Measurements from ENCODE around the gene SORL1-AS1.
A peak's percentile ranks its signal among the peaks of the same experiment; 100 is the strongest.

The SORL1-AS1 gene

DNA sequence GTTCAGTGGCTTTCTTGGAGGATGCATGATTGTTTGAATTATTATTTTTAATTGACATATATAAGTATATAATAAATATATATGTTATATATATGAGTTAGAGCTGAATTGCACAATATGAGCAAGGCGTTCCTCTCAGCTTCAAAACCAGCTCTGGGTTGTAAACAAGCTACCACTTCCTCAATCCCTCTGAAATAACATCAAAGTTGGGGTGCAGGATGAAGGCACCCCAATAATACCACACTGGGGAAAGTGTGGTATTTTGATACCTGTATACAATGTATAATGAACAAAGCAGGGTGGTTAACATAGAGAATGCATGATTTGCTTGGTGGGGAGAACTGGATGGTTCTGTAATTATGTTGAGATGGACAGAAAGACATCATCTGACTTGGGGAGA lies 2.4 kb downstream of the SORL1-AS1 start:
- Histone ChIP-seq H2AFZ (ENCODE audit: low read length) (no peak overlapping the region), H3K18ac (ENCODE audit: insufficient read length, low read depth, low read length) (no peak overlapping the region), H3K4me2 (ENCODE audit: insufficient read depth, insufficient read length, low read length) (no peak overlapping the region), H3K4me1 (ENCODE audit: insufficient read depth, low read length) (peaks cover 8% of the 10 kb centered on the region; the same call in 1 of the 2 replicates), H4K5ac (ENCODE audit: insufficient read length, low read depth, low read length) (no peak overlapping the region), H3K79me1 (ENCODE audit: insufficient read depth, low read depth, low read length, poor library complexity, severe bottlenecking) (no peaks in the 10 kb centered on the region), H3K79me2 (ENCODE audit: insufficient read depth, low read length) (peaks cover 15% of the 10 kb centered on the region; the same call in 1 of the 2 replicates), H2BK15ac (ENCODE audit: low read depth, low read length) (no peak overlapping the region), H3K27me3 (ENCODE audit: insufficient read depth, low read length) (no peaks in the 10 kb centered on the region), H4K8ac (replicated peaks; ENCODE audit: insufficient read length, low read depth, low read length) (no peak overlapping the region), H3K14ac (ENCODE audit: insufficient read depth, low read length) (no peak overlapping the region), H3K56ac (ENCODE audit: insufficient read length, low read depth, low read length) (no peak overlapping the region), H3K9ac (ENCODE audit: extremely low read depth, insufficient read length, low read length) (no peak overlapping the region), H2BK120ac (ENCODE audit: low read depth, low read length, poor library complexity, severe bottlenecking) (no peak overlapping the region), H3K23ac (ENCODE audit: insufficient read length, low read depth, low read length) (no peak overlapping the region), H3K23me2 (ENCODE audit: insufficient read length, low read depth, low read length, poor library complexity, severe bottlenecking) (peaks cover 12% of the 10 kb centered on the region), H4K20me1 (ENCODE audit: control insufficient read depth, insufficient read depth, insufficient read length) (no peaks in the 10 kb centered on the region), H3K9me3 (ENCODE audit: control insufficient read depth, low read depth, low read length) (no peaks in the 10 kb centered on the region), H2BK5ac (ENCODE audit: insufficient read length, low read length) (no peak overlapping the region), H4K91ac (ENCODE audit: insufficient read length, low read depth, low read length) (no peak overlapping the region), H2BK20ac (ENCODE audit: low read depth, low read length, poor library complexity, severe bottlenecking) (no peak overlapping the region), H3T11ph (ENCODE audit: low read length) (no peak overlapping the region), H3K4ac (ENCODE audit: low read depth, low read length) (no peak overlapping the region), H3K27ac (ENCODE audit: insufficient read length, low read depth, low read length) (no peak overlapping the region), H2BK12ac (ENCODE audit: insufficient read length, low read depth, low read length) (no peak overlapping the region), H2AK5ac (ENCODE audit: insufficient read length, low read length) (no peak overlapping the region)
- Mint-ChIP-seq H3K9me3 (no peaks in the 10 kb centered on the region), H3K4me3 (peak overlapping the region in 1 of 2 experiments; percentile 5; a peak in 1 of 5 replicates), H3K27ac (no peak overlapping the region), H3K36me3 (ENCODE audit: insufficient read depth in 1 of 3, low read depth in 3 of 3) (peaks cover 0 to 2% (median 0%) of the 10 kb centered on the region in 3 experiments; a peak in 1 of 7 replicates), H3K4me1 (peaks cover 58 to 66% of the 10 kb centered on the region in 2 experiments), H3K27me3 (ENCODE audit: low read depth) (peaks cover 13% of the 10 kb centered on the region)
- WGBS (ENCODE audit: extremely low coverage, insufficient read length, low lambda C conversion rate): no CpG with 5 or more reads among the region's 1 CpG
- DNase-seq: no peak
- TF ChIP-seq CTCF (conservative IDR thresholded peaks at IDR 0.05): no peak
